GM12892 (cell line): ENCODE measurements around the gene SHC4.

Experiments
- POLR2A ChIP-seq: IDR thresholded peaks from 2 replicates; pipeline ENCODE4 v1.6.1; 2011; ENCODE audit warnings: low read depth, low read length, control low read depth
- POLR2AphosphoS5 ChIP-seq: IDR thresholded peaks from 2 replicates; pipeline ENCODE4 v1.6.1; 2011; ENCODE audit warnings: low read depth, low read length, control low read depth
- TAF1 ChIP-seq: IDR thresholded peaks from 2 replicates; pipeline ENCODE4 v1.6.1; 2011; ENCODE audit warnings: low read depth, mild to moderate bottlenecking, control low read depth, low read length, borderline replicate concordance

DNA sequence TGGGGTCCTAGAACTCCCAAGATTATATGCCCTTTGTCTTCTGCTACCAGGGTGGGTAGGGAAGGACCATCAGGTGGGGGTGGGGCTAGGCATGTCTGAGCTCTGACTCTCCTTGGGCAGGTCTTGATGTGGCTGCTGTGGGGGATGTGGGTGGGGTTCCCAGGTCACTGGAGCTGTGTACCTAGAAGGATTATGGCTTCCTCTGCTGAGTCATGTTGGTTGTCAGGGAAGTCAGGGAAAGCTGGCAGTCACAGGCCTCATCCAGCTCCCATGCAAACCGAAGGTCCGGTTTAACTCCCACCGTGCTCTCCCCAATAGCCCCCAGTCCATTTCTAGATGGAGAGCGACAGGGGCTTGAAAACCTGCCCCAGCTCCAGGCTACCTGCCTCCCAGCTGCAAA, 50.6 kb downstream of the SHC4 start:
- TF ChIP-seq POLR2A (no peak), POLR2AphosphoS5 (no peak), TAF1 (no peak)
